Neural progenitor cell (in vitro differentiated cells): Measurements from ENCODE around the gene CPD. TPM values are rescaled to one million over a fixed set of nuclear protein-coding genes. Genes with fewer than 3 reads are reported as not detected.

Source experiments
- DNase-seq: peaks from one replicate; pipeline ENCODE4 v3.0.0-alpha.2; 2016; ENCODE audit warnings: low spot score
- H2AFZ ChIP-seq: fragments of 200-600 bp; sonication (generic); replicated peaks from 2 replicates; pipeline ENCODE4 v1.6.1; 2016; ENCODE audit warnings: antibody characterized with exemption
- H3F3A ChIP-seq: fragments of 200-600 bp; sonication (generic); 2 replicates; pipeline ENCODE4 v1.6.1; 2016; ENCODE audit warnings: antibody characterized with exemption, low read depth
- H3K27ac ChIP-seq: fragments of 200-600 bp; sonication (generic); 2 replicates; pipeline ENCODE4 v1.5.1; 2016; ENCODE audit warnings: mild to moderate bottlenecking
- H3K27me3 ChIP-seq: fragments of 200-600 bp; sonication (generic); 2 replicates; pipeline ENCODE4 v1.6.1; 2016; ENCODE audit warnings: mild to moderate bottlenecking, moderate library complexity
- H3K36me3 ChIP-seq: fragments of 200-600 bp; sonication (generic); 2 replicates; pipeline ENCODE4 v1.5.1; 2016
- H3K4me1 ChIP-seq: fragments of 200-600 bp; sonication (generic); 2 replicates; pipeline ENCODE4 v1.6.1; 2016; ENCODE audit warnings: mixed run types
- H3K4me2 ChIP-seq: fragments of 200-600 bp; sonication (generic); 2 replicates; pipeline ENCODE4 v1.6.1; 2016
- H3K4me3 ChIP-seq: fragments of 200-600 bp; sonication (generic); 2 replicates; pipeline ENCODE4 v1.5.1; 2016
- H3K79me2 ChIP-seq: fragments of 200-600 bp; sonication (generic); 2 replicates; pipeline ENCODE4 v1.6.1; 2016; ENCODE audit warnings: low read depth
- H3K9ac ChIP-seq: fragments of 200-600 bp; sonication (generic); 2 replicates; pipeline ENCODE4 v1.6.1; 2016
- H3K9me3 ChIP-seq: fragments of 200-600 bp; sonication (generic); 2 replicates; pipeline ENCODE4 v1.5.1; 2016; ENCODE audit warnings: low read depth
- H4K20me1 ChIP-seq: fragments of 200-600 bp; sonication (generic); 2 replicates; pipeline ENCODE4 v1.6.1; 2016; ENCODE audit warnings: low read depth
- H3K27ac Mint-ChIP-seq: 3 replicates; pipeline ENCODE4 v1.8.0; 2021; ENCODE audit warnings: mixed read lengths
- H3K27me3 Mint-ChIP-seq: 2 replicates; pipeline ENCODE4 v1.8.0; 2022; ENCODE audit warnings: low read depth, mild to moderate bottlenecking, inconsistent platforms, moderate library complexity, mixed read lengths; ENCODE audit not compliant: insufficient read depth
- H3K36me3 Mint-ChIP-seq: 3 replicates; pipeline ENCODE4 v1.8.0; 2021; ENCODE audit warnings: mixed read lengths
- H3K4me1 Mint-ChIP-seq: 3 replicates; pipeline ENCODE4 v1.8.0; 2021; ENCODE audit warnings: mixed read lengths
- H3K4me3 Mint-ChIP-seq: 3 replicates; pipeline ENCODE4 v1.8.0; 2021; ENCODE audit warnings: mild to moderate bottlenecking, moderate library complexity, mixed read lengths
- H3K9me3 Mint-ChIP-seq: 3 replicates; pipeline ENCODE4 v1.8.0; 2020; ENCODE audit warnings: mixed read lengths
- EZH2 ChIP-seq: fragments of 200-600 bp; sonication (generic); IDR thresholded peaks from 2 replicates; pipeline ENCODE4 v1.6.1; 2017; ENCODE audit warnings: antibody characterized with exemption, mild to moderate bottlenecking, moderate library complexity
- EZH2phosphoT487 ChIP-seq: fragments of 200-600 bp; sonication (generic); IDR thresholded peaks from 2 replicates; pipeline ENCODE4 v1.6.1; 2017; ENCODE audit warnings: antibody characterized with exemption
- total RNA-seq: library from RNA; depleted of rRNA; stranded (reverse); fragments of >200 nt; gene quantifications from 2 replicates; pipeline ENCODE4 v1.2.3, GENCODE V29; 2015; ENCODE audit warnings: low replicate concordance
- TF ChIP-seq, protein P1 (sequence below): fragments of 200-600 bp; sonication (generic); IDR thresholded peaks from 2 replicates; pipeline ENCODE4 v1.5.1; 2017; ENCODE audit warnings: antibody characterized with exemption, mild to moderate bottlenecking

Gene CPD
- total RNA-seq, 1 donor from 2014 or later = 70.8 TPM

DNA sequence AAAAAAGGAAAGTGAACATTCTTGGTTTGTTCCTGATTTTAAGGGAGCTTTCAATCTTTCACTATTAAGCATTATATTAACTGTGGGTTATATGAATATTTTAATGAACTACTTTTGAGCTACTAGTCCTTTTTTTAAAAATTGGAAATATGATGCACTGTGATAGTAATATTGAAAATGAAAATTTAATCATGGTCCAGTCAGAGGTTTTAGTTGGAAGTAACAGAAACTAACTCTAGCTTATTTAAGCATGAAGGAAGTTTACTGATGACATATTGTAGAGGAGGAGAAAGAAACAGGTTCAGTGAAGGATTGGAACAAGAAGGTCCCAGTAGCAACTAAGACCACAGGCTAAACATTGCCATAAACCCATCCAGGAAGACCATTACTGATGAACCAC lies 24.0 kb upstream of the CPD start:
- peaks cover 4% of the 10 kb centered on the region for H3K4me1 Mint-ChIP-seq
- no peak overlapping the region for H3K27ac Mint-ChIP-seq
- Histone ChIP-seq H3F3A (peaks cover 7% of the 10 kb centered on the region), H3K4me3 (no peak overlapping the region), H3K79me2 (no peaks in the 10 kb centered on the region), H3K9ac (no peak overlapping the region), H3K4me2 (no peak overlapping the region), H2AFZ (no peak overlapping the region), H3K27me3 (no peaks in the 10 kb centered on the region), H3K4me1 (no peaks in the 10 kb centered on the region), H3K27ac (no peak overlapping the region), H3K9me3 (no peaks in the 10 kb centered on the region), H4K20me1 (no peaks in the 10 kb centered on the region), H3K36me3 (no peaks in the 10 kb centered on the region)
- no peaks in the 10 kb centered on the region for H3K27me3 Mint-ChIP-seq
- DNase-seq = no peak
- H3K4me3 Mint-ChIP-seq = no peak overlapping the region
- no peak for TF ChIP-seq EZH2
- TF ChIP-seq, protein P1, sequence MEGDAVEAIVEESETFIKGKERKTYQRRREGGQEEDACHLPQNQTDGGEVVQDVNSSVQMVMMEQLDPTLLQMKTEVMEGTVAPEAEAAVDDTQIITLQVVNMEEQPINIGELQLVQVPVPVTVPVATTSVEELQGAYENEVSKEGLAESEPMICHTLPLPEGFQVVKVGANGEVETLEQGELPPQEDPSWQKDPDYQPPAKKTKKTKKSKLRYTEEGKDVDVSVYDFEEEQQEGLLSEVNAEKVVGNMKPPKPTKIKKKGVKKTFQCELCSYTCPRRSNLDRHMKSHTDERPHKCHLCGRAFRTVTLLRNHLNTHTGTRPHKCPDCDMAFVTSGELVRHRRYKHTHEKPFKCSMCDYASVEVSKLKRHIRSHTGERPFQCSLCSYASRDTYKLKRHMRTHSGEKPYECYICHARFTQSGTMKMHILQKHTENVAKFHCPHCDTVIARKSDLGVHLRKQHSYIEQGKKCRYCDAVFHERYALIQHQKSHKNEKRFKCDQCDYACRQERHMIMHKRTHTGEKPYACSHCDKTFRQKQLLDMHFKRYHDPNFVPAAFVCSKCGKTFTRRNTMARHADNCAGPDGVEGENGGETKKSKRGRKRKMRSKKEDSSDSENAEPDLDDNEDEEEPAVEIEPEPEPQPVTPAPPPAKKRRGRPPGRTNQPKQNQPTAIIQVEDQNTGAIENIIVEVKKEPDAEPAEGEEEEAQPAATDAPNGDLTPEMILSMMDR = no peak
- no peak for TF ChIP-seq EZH2phosphoT487
- H3K9me3 Mint-ChIP-seq = peaks cover 2% of the 10 kb centered on the region
- no peaks in the 10 kb centered on the region for H3K36me3 Mint-ChIP-seq

DNA sequence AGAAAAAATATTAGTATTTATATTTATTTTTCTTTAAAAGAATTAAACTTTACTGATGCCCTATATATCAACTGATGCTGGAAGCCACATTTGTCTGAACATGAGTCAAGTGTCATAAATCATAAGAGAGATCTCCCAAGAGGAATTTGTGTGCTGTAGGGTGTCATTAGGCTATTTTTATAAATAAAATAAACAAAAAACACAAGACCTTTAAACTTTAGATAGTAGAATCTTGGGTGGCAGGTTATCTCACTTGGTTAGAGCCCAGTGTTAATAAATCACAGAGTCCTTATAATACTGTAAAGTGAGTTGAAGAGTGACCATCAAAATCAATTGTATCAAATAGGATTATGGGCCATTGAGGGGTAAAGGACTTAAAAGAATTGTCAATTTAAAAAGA lies 21.3 kb upstream of the CPD start:
- Histone ChIP-seq H3K4me2 (no peak overlapping the region), H3K27me3 (no peaks in the 10 kb centered on the region), H3K79me2 (no peaks in the 10 kb centered on the region), H3K4me1 (no peaks in the 10 kb centered on the region), H3K36me3 (no peaks in the 10 kb centered on the region), H2AFZ (no peak overlapping the region), H3K27ac (no peak overlapping the region), H3K9me3 (no peaks in the 10 kb centered on the region), H3K4me3 (no peak overlapping the region), H4K20me1 (no peaks in the 10 kb centered on the region), H3K9ac (no peak overlapping the region), H3F3A (peaks cover 7% of the 10 kb centered on the region)
- H3K27ac Mint-ChIP-seq = no peak overlapping the region
- H3K36me3 Mint-ChIP-seq = no peaks in the 10 kb centered on the region
- TF ChIP-seq EZH2phosphoT487 (no peak), EZH2 (no peak)
- TF ChIP-seq, protein P1 = no peak
- DNase-seq = no peak
- peaks cover 4% of the 10 kb centered on the region for H3K4me1 Mint-ChIP-seq
- no peaks in the 10 kb centered on the region for H3K27me3 Mint-ChIP-seq
- H3K9me3 Mint-ChIP-seq = peaks cover 8% of the 10 kb centered on the region
- no peak overlapping the region for H3K4me3 Mint-ChIP-seq

DNA sequence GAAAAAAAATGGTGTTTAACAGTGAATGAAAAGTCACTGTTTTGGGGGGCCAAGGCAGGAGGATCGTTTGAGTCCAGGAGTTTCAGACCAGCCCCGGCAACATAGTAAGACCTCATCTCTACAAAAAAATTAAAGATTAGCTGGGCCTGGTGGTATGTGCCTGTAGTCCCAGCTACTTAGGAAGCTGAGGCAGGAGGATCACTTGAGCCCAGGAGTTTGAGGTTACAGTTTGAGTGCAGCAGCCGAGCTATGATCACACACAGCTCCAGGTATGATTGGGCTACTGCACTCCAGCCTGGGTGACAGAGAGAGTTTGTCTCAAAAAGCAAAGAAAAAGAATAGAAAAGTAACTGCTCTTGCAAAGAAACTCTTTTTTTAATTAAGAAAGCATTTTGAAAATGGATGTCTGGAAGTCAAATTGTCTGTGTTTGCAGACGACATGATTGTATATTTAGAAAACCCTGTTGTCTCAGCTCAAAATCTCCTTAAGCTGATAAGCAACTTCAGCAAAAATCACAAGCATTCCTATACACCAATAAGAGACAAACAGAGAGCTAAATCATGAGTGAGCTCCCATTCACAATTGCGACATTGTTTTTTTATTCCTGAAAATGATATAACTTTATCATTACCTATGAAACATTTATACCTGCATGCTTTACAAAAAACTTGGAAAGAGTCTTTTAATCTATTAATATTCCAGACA lies 20.5 kb upstream of the CPD start:
- Histone ChIP-seq H3K4me1 (no peaks in the 10 kb centered on the region), H3K9me3 (no peaks in the 10 kb centered on the region), H3K27me3 (no peaks in the 10 kb centered on the region), H3K36me3 (no peaks in the 10 kb centered on the region), H3K9ac (no peak overlapping the region), H4K20me1 (no peaks in the 10 kb centered on the region), H2AFZ (peak overlapping the region; percentile 51), H3K27ac (no peak overlapping the region), H3K4me3 (no peak overlapping the region), H3K79me2 (no peaks in the 10 kb centered on the region), H3F3A (peaks cover 7% of the 10 kb centered on the region), H3K4me2 (no peak overlapping the region)
- H3K4me3 Mint-ChIP-seq = no peak overlapping the region
- H3K4me1 Mint-ChIP-seq = peaks cover 4% of the 10 kb centered on the region
- DNase-seq = no peak
- H3K27ac Mint-ChIP-seq = no peak overlapping the region
- H3K9me3 Mint-ChIP-seq = peaks cover 8% of the 10 kb centered on the region
- no peaks in the 10 kb centered on the region for H3K27me3 Mint-ChIP-seq
- no peaks in the 10 kb centered on the region for H3K36me3 Mint-ChIP-seq
- TF ChIP-seq, protein P1 = no peak
- TF ChIP-seq EZH2phosphoT487 (no peak), EZH2 (no peak)
